Brain microvascular endothelial cell (primary cell): Measurements from ENCODE around the gene SPRR3.

Experiments used
- DNase-seq: peaks from one replicate; pipeline ENCODE4 v3.0.0-alpha.2; 2020
- H3K27ac ChIP-seq: fragments of 250-450 bp; sonication (Bioruptor Pico); 2 replicates; pipeline ENCODE4 v1.5.1; 2020; ENCODE audit warnings: mild to moderate bottlenecking, moderate library complexity
- H3K27me3 ChIP-seq: fragments of 250-450 bp; sonication (Bioruptor Pico); replicated peaks from 2 replicates; pipeline ENCODE4 v1.5.1; 2020; ENCODE audit warnings: mild to moderate bottlenecking
- H3K36me3 ChIP-seq: fragments of 250-450 bp; sonication (Bioruptor Pico); replicated peaks from 2 replicates; pipeline ENCODE4 v1.5.1; 2020; ENCODE audit warnings: mild to moderate bottlenecking
- H3K4me3 ChIP-seq: 2 replicates; pipeline ENCODE4 v1.5.1; 2011; ENCODE audit warnings: low read depth, mild to moderate bottlenecking, control low read depth, low read length, moderate library complexity
- CTCF ChIP-seq: IDR thresholded peaks from 2 replicates; pipeline ENCODE4 v1.5.1; 2011; ENCODE audit warnings: low read depth, mild to moderate bottlenecking, moderate library complexity, low read length, control low read depth, inconsistent platforms; ENCODE audit errors: missing control alignments
- in situ Hi-C: cut with HindIII; loops from 2 replicates; pipeline ENCODE4 v1.10.0; 2017; ENCODE audit warnings: low sequenced_read_pairs, low pct_ligation_motif_present

The SPRR3 gene

GRCh38 chr1:152968248-152968647 is 33.3 kb upstream of the SPRR3 start:
- no peak overlapping the region for H3K4me3 ChIP-seq
- no peak overlapping the region for H3K27ac ChIP-seq
- H3K27me3 ChIP-seq, result no peaks in the 10 kb centered on the region
- TF ChIP-seq CTCF, result no peak
- H3K36me3 ChIP-seq, result no peaks in the 10 kb centered on the region
- in situ Hi-C loops, result no loop called here
- DNase-seq, result no peak

DNA sequence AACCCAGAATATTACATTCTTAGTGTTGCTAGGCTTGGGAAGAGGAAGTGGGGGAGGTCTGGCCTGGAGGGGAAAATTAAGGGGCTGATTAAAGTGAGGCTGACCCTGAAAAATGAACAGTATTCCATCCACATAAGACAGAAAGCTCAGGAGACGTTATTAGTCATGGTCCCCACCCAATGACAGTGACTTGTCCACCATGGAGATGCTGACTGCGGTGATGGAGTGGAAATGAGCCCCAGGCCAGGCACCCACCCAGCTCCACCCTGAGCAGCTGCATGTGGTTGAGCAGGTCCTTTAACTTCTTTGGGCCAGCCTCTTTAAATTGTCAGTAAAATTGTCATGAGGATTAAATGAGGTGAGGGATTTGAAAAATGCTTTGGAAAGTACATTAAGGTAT is 32.5 kb upstream of the SPRR3 start:
- DNase-seq, result no peak
- H3K27ac ChIP-seq, result no peak overlapping the region
- H3K36me3 ChIP-seq, result no peaks in the 10 kb centered on the region
- no peaks in the 10 kb centered on the region for H3K27me3 ChIP-seq
- in situ Hi-C loops, result no loop called here
- no peak overlapping the region for H3K4me3 ChIP-seq
- no peak for TF ChIP-seq CTCF

DNA sequence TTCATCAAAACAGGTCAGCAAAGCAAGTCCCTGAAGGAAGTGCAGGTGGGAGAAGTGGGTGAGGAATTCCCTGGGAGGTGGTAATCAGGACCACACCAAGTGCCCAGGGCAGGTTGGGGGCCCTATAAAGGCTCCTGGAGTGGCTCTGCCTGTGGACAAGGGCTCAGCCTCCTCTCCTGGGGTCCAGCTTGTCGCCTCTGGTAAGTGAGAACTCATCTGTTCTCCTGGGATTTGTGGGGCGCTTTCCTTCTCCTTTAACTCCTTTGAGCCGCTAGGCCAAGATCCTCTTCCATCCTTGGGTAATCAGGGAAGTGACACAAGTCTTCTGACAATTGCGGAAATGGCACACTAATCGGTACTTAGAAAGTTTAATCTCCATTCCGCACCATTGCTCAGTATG is 31.1 kb upstream of the SPRR3 start, which contains the start of gene SPRR4:
TSS of gene SPRR4 (plus strand) at position 154 of the 400 bp plus-strand sequence. CDS start 1,243 bp downstream, outside the sequence.
- no peak for TF ChIP-seq CTCF
- DNase-seq, result no peak
- Histone ChIP-seq H3K4me3 (no peak within 1 kb of the TSS), H3K36me3 (no peaks in the 10 kb centered on the region), H3K27me3 (no peaks in the 10 kb centered on the region), H3K27ac (no peak within 1 kb of the TSS)
- in situ Hi-C loops, result no loop called here

DNA sequence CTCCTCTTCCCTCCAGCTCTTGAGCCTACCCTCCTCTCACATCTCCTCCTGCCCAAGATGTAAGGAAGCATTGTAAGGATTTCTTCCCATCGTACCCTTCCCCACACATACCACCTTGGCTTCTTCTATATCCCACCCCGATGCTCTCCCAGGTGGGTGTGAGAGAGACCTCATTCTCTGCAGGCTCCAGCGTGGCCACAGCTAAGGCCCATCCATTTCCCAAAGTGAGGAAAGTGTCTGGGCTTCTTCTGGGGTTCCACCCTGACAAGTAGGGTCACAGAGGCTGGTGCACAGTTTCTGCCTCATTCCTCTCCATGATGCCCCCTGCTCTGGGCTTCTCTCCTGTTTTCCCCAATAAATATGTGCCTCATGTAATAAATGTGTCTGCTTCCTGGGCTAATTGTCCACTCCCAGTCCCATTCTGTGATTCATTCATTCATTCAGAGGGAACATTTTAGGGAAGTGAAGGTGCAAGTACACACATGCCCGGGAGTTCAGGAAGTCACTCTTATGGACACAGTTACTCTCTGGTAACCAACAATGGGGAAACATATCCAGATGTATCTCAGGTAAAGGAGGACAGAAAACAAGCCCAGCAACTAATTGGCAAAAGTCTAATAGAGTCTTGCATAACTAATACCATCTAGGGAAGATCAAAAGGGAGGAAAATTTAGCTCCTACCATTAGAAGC is 29.2 kb upstream of the SPRR3 start:
- no peak overlapping the region for H3K4me3 ChIP-seq
- in situ Hi-C loops, result no loop called here
- TF ChIP-seq CTCF, result no peak
- H3K36me3 ChIP-seq, result no peaks in the 10 kb centered on the region
- H3K27ac ChIP-seq, result no peak overlapping the region
- DNase-seq, result no peak
- H3K27me3 ChIP-seq, result no peaks in the 10 kb centered on the region

DNA sequence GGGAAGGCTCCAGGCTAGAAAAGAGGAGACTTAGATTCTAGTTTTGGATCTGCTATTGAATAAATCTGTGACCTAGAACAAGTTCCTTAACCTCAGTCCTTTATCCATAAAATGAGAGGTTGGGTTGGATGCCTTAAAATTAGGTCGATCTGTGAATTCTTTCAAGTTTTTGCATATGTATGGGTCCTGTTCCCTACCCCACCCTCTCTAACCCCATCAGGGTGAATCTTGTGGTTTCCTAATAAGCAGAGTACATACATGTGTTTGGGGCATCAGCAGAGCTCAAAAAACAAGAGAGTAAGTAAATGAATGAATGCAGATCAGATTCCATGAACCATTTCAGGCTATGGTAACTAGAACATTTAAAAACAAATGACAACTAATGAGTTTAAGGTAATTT is 24.9 kb upstream of the SPRR3 start:
- Histone ChIP-seq H3K36me3 (no peaks in the 10 kb centered on the region), H3K4me3 (no peak overlapping the region), H3K27ac (no peak overlapping the region), H3K27me3 (no peaks in the 10 kb centered on the region)
- in situ Hi-C loops, result no loop called here
- no peak for DNase-seq
- no peak for TF ChIP-seq CTCF

GRCh38 chr1:152977614-152978013 is 23.9 kb upstream of the SPRR3 start:
- Histone ChIP-seq H3K27me3 (no peaks in the 10 kb centered on the region), H3K36me3 (no peaks in the 10 kb centered on the region), H3K27ac (no peak overlapping the region), H3K4me3 (no peak overlapping the region)
- TF ChIP-seq CTCF, result no peak
- in situ Hi-C loops, result no loop called here
- no peak for DNase-seq
